Epidermal melanocyte (primary cell): ENCODE data around the gene C17orf75.

Source experiments
- DNase-seq: peaks from one replicate; pipeline ENCODE4 v3.0.0; 2011; ENCODE audit warnings: low spot score; ENCODE audit not compliant: insufficient read length

Gene C17orf75

GRCh38 chr17:32278815-32279214 lies 63.2 kb downstream of the C17orf75 start:
- DNase-seq = no peak
